NB4 (cell line): ENCODE measurements around the gene LRMDA.

Experiments
- POLR2A ChIP-seq: IDR thresholded peaks from 2 replicates; pipeline ENCODE4 v1.6.1; 2011; ENCODE audit warnings: mild to moderate bottlenecking; ENCODE audit not compliant: insufficient read length; ENCODE audit errors: extremely low read depth
- TF ChIP-seq, protein P1 (sequence below): IDR thresholded peaks from one replicate; pipeline ENCODE4 v1.5.1; 2012; ENCODE audit warnings: low read depth, low read length
- TF ChIP-seq, protein P2 (sequence below): IDR thresholded peaks from 2 replicates; pipeline ENCODE4 v1.6.1; 2011; ENCODE audit warnings: low read depth, low read length

DNA sequence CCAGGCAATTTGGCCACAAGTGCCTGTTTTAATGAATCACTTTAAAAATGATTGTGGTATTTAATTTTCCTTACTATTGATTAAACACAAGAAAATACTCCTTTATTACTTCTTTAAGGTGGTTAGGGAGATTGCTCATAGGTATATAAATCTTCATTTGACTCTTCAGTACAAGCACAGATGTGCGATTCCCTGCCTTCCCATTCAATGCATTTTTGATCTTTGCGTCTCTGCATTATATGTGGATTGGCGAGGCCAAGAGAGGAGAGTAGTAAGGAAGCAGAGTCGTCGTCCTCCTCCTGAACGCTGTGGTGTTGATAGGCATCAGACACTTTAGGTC lies 683.7 kb downstream of the LRMDA start:
- TF ChIP-seq, protein P1, sequence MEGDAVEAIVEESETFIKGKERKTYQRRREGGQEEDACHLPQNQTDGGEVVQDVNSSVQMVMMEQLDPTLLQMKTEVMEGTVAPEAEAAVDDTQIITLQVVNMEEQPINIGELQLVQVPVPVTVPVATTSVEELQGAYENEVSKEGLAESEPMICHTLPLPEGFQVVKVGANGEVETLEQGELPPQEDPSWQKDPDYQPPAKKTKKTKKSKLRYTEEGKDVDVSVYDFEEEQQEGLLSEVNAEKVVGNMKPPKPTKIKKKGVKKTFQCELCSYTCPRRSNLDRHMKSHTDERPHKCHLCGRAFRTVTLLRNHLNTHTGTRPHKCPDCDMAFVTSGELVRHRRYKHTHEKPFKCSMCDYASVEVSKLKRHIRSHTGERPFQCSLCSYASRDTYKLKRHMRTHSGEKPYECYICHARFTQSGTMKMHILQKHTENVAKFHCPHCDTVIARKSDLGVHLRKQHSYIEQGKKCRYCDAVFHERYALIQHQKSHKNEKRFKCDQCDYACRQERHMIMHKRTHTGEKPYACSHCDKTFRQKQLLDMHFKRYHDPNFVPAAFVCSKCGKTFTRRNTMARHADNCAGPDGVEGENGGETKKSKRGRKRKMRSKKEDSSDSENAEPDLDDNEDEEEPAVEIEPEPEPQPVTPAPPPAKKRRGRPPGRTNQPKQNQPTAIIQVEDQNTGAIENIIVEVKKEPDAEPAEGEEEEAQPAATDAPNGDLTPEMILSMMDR, result no peak
- TF ChIP-seq, protein P2, sequence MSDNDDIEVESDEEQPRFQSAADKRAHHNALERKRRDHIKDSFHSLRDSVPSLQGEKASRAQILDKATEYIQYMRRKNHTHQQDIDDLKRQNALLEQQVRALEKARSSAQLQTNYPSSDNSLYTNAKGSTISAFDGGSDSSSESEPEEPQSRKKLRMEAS, result no peak
- no peak for TF ChIP-seq POLR2A
